Bone marrow (tissue), 2 donors: ENCODE measurements around the gene HMCN1.
"Not testable (repeated sequence)": the region's sequence is repeated elsewhere in the genome, so short reads cannot be mapped to it uniquely, and the experiment has no call there.

ENCODE experiments used
- DNase-seq, 2 donors: peaks; one replicate each; lab custom pipeline; 2025; lab: John Stamatoyannopoulos, UW

The HMCN1 gene

GRCh38 chr1:186202776-186203175, 468.6 kb downstream of the HMCN1 start:
- DNase-seq: no peak

DNA sequence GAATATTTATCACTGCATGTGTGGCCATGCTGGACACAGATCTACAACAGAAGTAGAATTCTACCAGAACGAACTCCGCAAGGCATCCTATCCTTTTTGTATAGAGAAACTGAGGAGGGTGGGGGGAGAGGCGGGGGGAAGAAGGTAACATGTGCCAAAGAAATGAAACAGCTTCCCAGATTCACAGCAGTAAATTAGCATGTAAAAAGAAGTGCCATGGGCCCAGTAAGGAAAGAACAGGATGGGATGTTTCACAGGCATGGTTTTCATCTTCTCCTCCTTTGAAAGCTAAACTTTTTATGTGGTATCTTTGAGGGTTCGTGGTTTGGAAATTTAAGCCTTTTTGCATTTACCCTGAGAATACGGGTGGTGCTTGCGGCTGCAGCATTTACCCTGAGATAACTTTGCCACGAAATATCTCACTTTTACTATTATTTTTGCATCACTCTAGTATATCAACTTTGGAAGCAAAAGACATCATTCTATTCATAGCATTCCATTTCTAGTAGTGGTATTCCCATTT, 471.9 kb downstream of the HMCN1 start:
- no peak for DNase-seq

GRCh38 chr1:186207391-186208085, 473.3 kb downstream of the HMCN1 start:
- DNase-seq: no peak

DNA sequence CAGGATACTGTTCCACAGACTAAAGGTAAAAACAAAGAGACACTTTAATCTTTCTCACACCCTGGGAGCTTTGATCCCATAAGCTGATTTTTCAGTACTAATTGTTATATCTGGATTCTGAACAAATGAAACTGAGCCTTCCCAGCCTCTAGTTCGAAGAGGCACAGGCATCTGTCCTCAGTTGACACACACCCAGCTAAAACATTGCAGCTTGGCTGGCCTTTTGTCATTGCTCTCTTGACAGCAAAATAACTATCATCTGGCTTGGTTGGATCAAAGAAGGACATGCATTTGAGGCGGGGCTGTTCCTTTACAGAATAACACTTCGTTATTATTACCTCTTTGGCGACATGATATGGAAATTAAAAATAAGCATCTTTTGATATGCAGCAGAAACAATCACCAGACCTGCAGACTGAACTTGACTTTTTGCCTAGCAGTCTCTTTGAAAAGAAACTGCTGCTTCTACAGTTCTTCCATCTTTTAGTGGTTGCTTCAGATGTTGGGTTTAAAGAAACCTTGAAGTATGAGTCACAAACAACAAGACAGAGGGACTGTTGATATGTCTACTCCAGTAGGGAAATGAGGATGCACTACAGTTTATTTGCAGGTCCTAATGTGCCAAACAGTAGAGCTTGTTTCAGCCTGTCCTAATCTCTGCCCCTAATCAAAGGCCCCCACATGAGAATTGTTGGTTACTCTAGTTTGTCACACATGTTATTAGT, 474.4 kb downstream of the HMCN1 start:
- no peak for DNase-seq

- DNase-seq: no peak
These were observed 476.1 kb downstream of the HMCN1 start for GRCh38 chr1:186210258-186210657.

- DNase-seq: not testable (repeated sequence)
These were observed 477.4 kb downstream of the HMCN1 start for GRCh38 chr1:186211583-186211982.

DNA sequence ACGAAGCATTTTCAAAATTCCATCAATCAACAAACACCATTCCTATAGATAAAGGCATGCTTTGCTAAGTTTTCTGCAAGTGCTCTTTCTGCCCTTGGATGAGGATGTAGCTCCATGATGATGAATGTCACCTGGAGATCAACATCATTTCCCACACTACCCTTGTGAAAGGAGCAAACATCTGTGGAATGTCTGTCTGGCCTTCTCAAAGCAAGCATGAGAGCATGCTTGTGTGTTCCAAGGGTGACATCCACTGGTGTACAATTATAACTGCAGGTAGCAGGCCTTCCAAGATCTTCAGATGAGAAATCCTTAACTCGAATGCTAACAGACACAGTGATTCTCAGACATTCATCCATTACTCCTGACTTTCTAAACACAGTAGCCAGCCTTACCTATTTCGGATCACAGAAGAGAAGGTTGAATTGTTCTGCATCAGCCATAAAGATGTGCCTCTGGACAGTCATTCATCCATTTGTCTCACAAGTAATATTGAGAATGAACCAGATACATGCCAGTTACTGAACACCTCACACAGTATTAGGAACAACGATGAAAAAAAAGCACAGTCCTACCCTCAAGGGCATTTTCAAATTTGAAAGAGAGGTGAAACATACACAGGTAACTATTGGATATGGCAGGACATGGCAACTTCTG, 478.5 kb downstream of the HMCN1 start:
- DNase-seq: peak in 1 of 2 donors; percentile 10

GRCh38 chr1:186213225-186213607, 479.0 kb downstream of the HMCN1 start:
- no peak for DNase-seq

DNA sequence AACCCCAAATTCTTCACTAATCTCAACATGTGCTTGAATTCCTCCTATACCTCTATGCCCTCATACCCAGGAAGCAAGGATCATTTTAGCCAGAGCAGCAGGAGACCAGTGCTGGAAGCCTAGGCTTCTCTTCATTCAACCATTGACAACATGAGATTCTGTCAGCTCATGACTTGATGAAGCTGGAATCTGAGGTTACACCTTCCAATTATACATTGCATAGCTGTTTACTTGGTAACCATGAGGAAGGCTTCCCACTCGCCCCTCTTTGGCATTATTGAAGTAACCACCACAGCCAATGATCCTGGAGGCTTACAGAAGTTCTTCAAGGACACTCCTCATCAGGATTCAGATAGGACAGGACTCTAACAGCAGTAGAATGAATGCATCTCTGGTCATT, 480.6 kb downstream of the HMCN1 start:
- no peak for DNase-seq

- DNase-seq: no peak
These were observed 481.4 kb downstream of the HMCN1 start for GRCh38 chr1:186215636-186216035.

GRCh38 chr1:186218654-186219352, 484.6 kb downstream of the HMCN1 start:
- no peak for DNase-seq

GRCh38 chr1:186220067-186220466, 485.9 kb downstream of the HMCN1 start:
- no peak for DNase-seq

DNA sequence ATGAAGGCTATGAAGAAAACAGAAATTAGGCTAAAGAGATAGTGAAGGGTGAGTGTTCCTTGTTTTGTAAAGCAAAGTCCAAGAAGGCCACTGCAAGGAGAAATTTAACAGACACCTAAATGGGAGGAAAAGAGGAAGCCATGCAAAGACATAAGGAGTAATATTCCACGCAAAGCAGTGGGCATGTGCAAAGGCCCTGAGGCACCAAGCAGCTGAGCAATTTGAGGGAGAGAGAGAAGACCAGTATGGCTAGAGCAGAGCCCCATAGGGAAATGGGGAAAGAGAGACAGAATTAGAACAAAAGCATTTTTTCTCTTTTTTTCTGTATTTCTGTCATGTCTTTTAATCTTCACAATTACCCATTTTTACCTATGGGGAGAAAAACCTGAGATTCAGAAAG, 486.7 kb downstream of the HMCN1 start:
- no peak for DNase-seq

- DNase-seq: no peak
These were observed 490.9 kb downstream of the HMCN1 start for GRCh38 chr1:186225096-186225495.

DNA sequence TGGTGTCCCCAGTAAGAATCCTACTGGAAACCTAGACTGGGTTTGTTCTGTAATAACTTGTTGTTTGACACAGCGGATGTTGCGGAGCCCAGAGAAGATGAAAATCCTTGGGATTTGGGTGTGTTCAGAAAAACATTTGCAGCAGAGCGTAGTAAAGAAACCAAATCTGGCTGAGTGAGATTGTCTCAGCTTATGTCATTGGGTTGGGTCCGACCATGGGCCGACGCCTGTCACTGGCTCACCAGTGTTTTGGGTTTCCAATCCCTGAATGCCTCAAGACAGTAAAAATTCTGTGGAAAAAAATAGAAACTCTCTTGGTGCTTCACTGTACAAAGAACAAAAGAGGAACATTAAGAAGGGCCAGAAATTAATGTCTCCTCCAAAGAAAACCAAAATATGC, 494.6 kb downstream of the HMCN1 start:
- DNase-seq: no peak

GRCh38 chr1:186231861-186232436, 497.8 kb downstream of the HMCN1 start:
- no peak for DNase-seq

DNA sequence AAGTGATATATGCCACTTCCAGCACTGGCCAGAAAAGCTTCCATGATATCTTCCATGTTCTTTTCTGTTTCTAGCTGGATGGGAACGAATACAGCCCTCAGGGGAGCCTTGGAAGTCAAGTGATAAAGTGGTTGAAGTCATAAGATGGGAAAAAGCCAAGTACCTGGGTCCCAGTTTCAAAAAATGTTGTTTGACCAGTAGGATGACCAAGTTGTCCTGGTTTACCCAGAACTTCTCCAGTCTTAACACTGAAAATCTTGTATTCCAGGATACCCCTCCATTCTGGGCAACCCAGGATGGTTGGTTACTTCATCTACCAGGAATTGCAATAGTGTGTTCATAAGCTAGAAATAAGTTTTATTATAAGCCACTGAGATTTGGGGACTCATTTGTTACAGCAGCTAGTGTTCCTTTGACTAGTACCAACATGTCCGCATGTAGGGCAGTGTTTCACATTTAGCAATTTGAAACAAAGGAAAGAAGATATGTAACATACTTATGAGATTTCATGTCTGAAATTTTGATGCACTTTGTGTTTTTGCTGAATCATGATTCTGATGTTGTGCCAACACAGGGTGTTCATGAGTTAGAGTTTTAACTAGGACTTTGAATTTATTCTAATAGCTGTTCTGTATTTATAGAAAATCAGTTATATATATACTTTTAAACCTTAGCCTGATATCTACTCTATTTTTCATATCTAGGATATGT, 500.9 kb downstream of the HMCN1 start:
- DNase-seq: no peak

DNA sequence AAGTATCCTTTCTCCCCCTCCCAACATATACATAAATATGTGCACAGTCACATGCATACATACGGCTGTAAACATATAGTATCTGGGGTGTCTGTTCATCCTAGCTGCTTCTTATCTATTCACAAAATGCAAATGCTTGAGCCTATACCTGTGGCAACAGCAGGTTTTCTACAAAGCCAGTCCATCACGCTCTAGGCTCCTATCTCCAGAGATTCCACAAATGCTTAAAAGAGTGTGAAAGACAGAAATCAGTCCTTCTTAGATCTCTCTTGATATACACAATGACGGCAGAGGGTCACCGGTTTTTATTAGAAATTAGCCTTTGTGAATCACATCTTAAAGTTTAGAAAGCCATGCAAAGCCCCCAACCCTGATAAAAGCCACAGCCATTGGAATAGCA, 501.5 kb downstream of the HMCN1 start:
- no peak for DNase-seq

DNA sequence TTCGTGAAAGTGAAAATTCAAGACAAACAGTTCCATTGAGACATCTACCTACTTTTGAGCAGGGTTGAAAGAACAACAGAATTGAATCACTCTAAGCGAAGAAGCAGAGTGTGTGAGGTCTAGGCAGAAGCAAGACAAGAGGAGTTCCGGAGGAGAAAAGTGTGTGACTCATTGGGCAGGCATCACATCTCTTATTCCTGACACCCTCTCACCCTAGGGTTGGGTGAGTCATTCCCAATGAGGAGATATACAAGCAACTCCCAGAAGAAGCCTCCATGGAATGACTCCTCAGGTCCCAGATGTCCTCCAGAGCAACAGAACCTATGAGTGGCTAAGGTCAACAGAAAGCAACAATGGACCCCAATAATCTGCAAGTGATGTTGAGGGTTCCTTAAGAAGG, 502.7 kb downstream of the HMCN1 start:
- DNase-seq: no peak

- no peak for DNase-seq
These were observed 505.0 kb downstream of the HMCN1 start for GRCh38 chr1:186239171-186239570.

- DNase-seq: no peak
These were observed 506.2 kb downstream of the HMCN1 start for GRCh38 chr1:186240436-186240835.
